Nephron (organoid): ENCODE measurements around the gene ZNF787.

Experiments
- H3K27ac Mint-ChIP-seq, 3 experiments: 2 replicates each; pipeline ENCODE4 v1.8.0; 2020; ENCODE audit warnings: mixed read lengths in 3 of 3, mild to moderate bottlenecking in 2 of 3, moderate library complexity in 1 of 3
- H3K27me3 Mint-ChIP-seq: 2 replicates; pipeline ENCODE4 v1.8.0; 2021; ENCODE audit warnings: low read depth, mild to moderate bottlenecking, moderate library complexity, mixed read lengths
- H3K36me3 Mint-ChIP-seq: 2 replicates; pipeline ENCODE4 v1.8.0; 2020; ENCODE audit warnings: low read depth, mixed read lengths
- H3K4me1 Mint-ChIP-seq: 2 replicates; pipeline ENCODE4 v1.8.0; 2020; ENCODE audit warnings: mixed read lengths
- H3K4me3 Mint-ChIP-seq, 3 experiments: 2 replicates each; pipeline ENCODE4 v1.8.0; 2020; ENCODE audit warnings: mild to moderate bottlenecking in 3 of 3, mixed read lengths in 3 of 3, moderate library complexity in 2 of 3
- H3K9me3 Mint-ChIP-seq: 2 replicates; pipeline ENCODE4 v1.8.0; 2020; ENCODE audit warnings: mixed read lengths
- TF ChIP-seq, protein P1 (sequence below), 3 experiments: fragments of 200-600 bp; sonication (generic); IDR thresholded peaks; one replicate each; pipeline ENCODE4 v1.5.0; 2021; ENCODE audit warnings: antibody characterized with exemption in 3 of 3; ENCODE audit not compliant: unreplicated experiment in 3 of 3

Gene ZNF787

GRCh38 chr19:56087647-56088496 lies 33.2 kb downstream of the ZNF787 start:
- no peak overlapping the region for H3K4me3 Mint-ChIP-seq
- no peaks in the 10 kb centered on the region for H3K4me1 Mint-ChIP-seq
- peaks cover 36% of the 10 kb centered on the region for H3K36me3 Mint-ChIP-seq
- no peaks in the 10 kb centered on the region for H3K27me3 Mint-ChIP-seq
- no peak overlapping the region for H3K27ac Mint-ChIP-seq
- peaks cover 4% of the 10 kb centered on the region for H3K9me3 Mint-ChIP-seq
- TF ChIP-seq, protein P1, sequence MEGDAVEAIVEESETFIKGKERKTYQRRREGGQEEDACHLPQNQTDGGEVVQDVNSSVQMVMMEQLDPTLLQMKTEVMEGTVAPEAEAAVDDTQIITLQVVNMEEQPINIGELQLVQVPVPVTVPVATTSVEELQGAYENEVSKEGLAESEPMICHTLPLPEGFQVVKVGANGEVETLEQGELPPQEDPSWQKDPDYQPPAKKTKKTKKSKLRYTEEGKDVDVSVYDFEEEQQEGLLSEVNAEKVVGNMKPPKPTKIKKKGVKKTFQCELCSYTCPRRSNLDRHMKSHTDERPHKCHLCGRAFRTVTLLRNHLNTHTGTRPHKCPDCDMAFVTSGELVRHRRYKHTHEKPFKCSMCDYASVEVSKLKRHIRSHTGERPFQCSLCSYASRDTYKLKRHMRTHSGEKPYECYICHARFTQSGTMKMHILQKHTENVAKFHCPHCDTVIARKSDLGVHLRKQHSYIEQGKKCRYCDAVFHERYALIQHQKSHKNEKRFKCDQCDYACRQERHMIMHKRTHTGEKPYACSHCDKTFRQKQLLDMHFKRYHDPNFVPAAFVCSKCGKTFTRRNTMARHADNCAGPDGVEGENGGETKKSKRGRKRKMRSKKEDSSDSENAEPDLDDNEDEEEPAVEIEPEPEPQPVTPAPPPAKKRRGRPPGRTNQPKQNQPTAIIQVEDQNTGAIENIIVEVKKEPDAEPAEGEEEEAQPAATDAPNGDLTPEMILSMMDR (IDR thresholded peaks at IDR 0.05; ENCODE audit: unreplicated experiment in 3 of 3) = no peak

GRCh38 chr19:56086671-56087430 lies 34.2 kb downstream of the ZNF787 start:
- H3K36me3 Mint-ChIP-seq = peaks cover 28% of the 10 kb centered on the region

DNA sequence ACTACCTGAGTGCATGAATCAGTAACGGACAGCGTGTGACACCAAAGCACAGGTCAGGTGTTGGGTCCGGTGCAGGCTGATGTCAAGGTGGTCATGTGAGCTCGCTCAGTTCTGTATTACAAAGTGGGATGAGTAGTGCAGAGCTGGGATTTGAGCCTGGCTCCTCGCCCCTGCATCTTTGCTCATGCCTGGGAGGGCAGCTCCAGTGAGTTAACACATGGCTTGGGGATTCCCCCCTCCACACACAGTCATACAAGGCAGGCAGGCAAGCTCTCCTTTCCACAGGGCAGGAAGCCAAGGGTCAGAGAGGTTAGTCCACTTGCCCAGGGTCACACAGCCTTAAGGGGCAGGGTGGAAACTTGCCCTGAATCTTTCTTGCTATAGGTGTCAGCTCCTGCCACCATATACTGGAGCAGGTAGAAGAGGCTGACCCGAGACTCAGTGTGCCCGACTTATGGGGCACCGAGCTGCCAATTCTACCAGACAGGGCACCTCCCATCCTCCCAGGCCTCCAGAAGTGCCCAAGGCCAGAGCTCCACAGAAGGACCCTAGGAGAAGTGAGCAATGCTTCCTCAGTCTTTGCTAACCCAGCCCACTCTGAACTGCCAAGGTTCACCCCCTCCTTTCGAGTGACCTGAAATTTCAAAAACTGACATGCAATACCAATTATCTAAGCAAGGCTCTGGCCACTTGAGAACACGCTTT lies 35.4 kb downstream of the ZNF787 start:
- H3K27me3 Mint-ChIP-seq = peaks cover 4% of the 10 kb centered on the region

More at GRCh38 chr19:56086671-56087430, 34.2 kb downstream of the ZNF787 start:
- TF ChIP-seq, protein P1 (IDR thresholded peaks at IDR 0.05; ENCODE audit: unreplicated experiment in 3 of 3) = no peak
- H3K27ac Mint-ChIP-seq = no peak overlapping the region
- no peaks in the 10 kb centered on the region for H3K9me3 Mint-ChIP-seq
- no peaks in the 10 kb centered on the region for H3K4me1 Mint-ChIP-seq
- no peak overlapping the region for H3K4me3 Mint-ChIP-seq
- no peaks in the 10 kb centered on the region for H3K27me3 Mint-ChIP-seq

GRCh38 chr19:56084835-56085536 lies 36.1 kb downstream of the ZNF787 start:
- peaks cover 14% of the 10 kb centered on the region for H3K36me3 Mint-ChIP-seq
- no peaks in the 10 kb centered on the region for H3K9me3 Mint-ChIP-seq
- H3K27ac Mint-ChIP-seq = peak overlapping the region in 1 of 3 experiments; percentile 53
- H3K27me3 Mint-ChIP-seq = peaks cover 6% of the 10 kb centered on the region
- TF ChIP-seq, protein P1 (IDR thresholded peaks at IDR 0.05; ENCODE audit: unreplicated experiment in 3 of 3) = no peak
- peaks cover 9% of the 10 kb centered on the region for H3K4me1 Mint-ChIP-seq
- no peak overlapping the region for H3K4me3 Mint-ChIP-seq

More for the DNA sequence above, 35.4 kb downstream of the ZNF787 start:
- peaks cover 17% of the 10 kb centered on the region for H3K36me3 Mint-ChIP-seq
- peaks cover 8% of the 10 kb centered on the region for H3K4me1 Mint-ChIP-seq
- H3K27ac Mint-ChIP-seq = no peak overlapping the region
- no peak overlapping the region for H3K4me3 Mint-ChIP-seq
- no peaks in the 10 kb centered on the region for H3K9me3 Mint-ChIP-seq
- TF ChIP-seq, protein P1 (IDR thresholded peaks at IDR 0.05; ENCODE audit: unreplicated experiment in 3 of 3) = no peak

- TF ChIP-seq, protein P1 (IDR thresholded peaks at IDR 0.05; ENCODE audit: unreplicated experiment in 3 of 3) = no peak
- Mint-ChIP-seq H3K4me3 (no peak overlapping the region), H3K27ac (no peak overlapping the region), H3K9me3 (no peaks in the 10 kb centered on the region), H3K27me3 (peaks cover 10% of the 10 kb centered on the region), H3K4me1 (peaks cover 9% of the 10 kb centered on the region), H3K36me3 (peaks cover 4% of the 10 kb centered on the region)
Observed at GRCh38 chr19:56083668-56084067, 37.4 kb downstream of the ZNF787 start.
